ENCODE results near the gene TNFAIP6.
"Not testable (repeated sequence)": the region's sequence is repeated elsewhere in the genome, so short reads cannot be mapped to it uniquely, and the experiment has no call there.

The TNFAIP6 gene

GRCh38 chr2:151417650-151418049 lies 60.3 kb downstream of the TNFAIP6 start:
- no peak for DNase-seq (ENCODE audit: low read depth)

GRCh38 chr2:151421681-151422080 lies 64.3 kb downstream of the TNFAIP6 start:
- not testable (repeated sequence) for DNase-seq (ENCODE audit: low read depth)

GRCh38 chr2:151422917-151423439 lies 65.6 kb downstream of the TNFAIP6 start:
- DNase-seq (ENCODE audit: low read depth): no peak

GRCh38 chr2:151423760-151424159 lies 66.4 kb downstream of the TNFAIP6 start:
- DNase-seq (ENCODE audit: low read depth): no peak

Data from HS-27A (cell line).